ENCODE results near the gene KCNIP1.

- TF ChIP-seq SUZ12 (IDR thresholded peaks at IDR 0.05; ENCODE audit: low read length) (no peak), CHD1 (IDR thresholded peaks at IDR 0.05; ENCODE audit: low read depth, low read length) (no peak), CREB1 (IDR thresholded peaks at IDR 0.05) (no peak), YY1 (IDR thresholded peaks at IDR 0.05; ENCODE audit: low read depth, low read length) (no peak), GTF2F1 (IDR thresholded peaks at IDR 0.05; ENCODE audit: borderline replicate concordance, low read depth, low read length) (no peak), POLR2A (IDR thresholded peaks at IDR 0.05; ENCODE audit: control extremely low read depth in 1 of 2, low read depth in 2 of 2, low read length in 2 of 2) (no peak), TAF1 (IDR thresholded peaks at IDR 0.05; ENCODE audit: low read depth, low read length) (no peak), GABPA (IDR thresholded peaks at IDR 0.05; ENCODE audit: borderline replicate concordance, insufficient read depth, low read length) (no peak), POLR2AphosphoS5 (IDR thresholded peaks at IDR 0.05; ENCODE audit: low read depth, low read length) (no peak), EZH2 (IDR thresholded peaks at IDR 0.05; ENCODE audit: low read depth, low read length, severe bottlenecking) (no peak)
- TF ChIP-seq, protein P1, sequence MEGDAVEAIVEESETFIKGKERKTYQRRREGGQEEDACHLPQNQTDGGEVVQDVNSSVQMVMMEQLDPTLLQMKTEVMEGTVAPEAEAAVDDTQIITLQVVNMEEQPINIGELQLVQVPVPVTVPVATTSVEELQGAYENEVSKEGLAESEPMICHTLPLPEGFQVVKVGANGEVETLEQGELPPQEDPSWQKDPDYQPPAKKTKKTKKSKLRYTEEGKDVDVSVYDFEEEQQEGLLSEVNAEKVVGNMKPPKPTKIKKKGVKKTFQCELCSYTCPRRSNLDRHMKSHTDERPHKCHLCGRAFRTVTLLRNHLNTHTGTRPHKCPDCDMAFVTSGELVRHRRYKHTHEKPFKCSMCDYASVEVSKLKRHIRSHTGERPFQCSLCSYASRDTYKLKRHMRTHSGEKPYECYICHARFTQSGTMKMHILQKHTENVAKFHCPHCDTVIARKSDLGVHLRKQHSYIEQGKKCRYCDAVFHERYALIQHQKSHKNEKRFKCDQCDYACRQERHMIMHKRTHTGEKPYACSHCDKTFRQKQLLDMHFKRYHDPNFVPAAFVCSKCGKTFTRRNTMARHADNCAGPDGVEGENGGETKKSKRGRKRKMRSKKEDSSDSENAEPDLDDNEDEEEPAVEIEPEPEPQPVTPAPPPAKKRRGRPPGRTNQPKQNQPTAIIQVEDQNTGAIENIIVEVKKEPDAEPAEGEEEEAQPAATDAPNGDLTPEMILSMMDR (IDR thresholded peaks at IDR 0.05; ENCODE audit: control extremely low read depth in 1 of 3, insufficient read depth in 1 of 3, low read depth in 1 of 3, low read length in 3 of 3): no peak
- TF ChIP-seq, protein P2, sequence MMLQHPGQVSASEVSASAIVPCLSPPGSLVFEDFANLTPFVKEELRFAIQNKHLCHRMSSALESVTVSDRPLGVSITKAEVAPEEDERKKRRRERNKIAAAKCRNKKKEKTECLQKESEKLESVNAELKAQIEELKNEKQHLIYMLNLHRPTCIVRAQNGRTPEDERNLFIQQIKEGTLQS (IDR thresholded peaks at IDR 0.05; ENCODE audit: insufficient read depth, low read depth, low read length): no peak
These were observed 243.1 kb downstream of the KCNIP1 start for GRCh38 chr5:170746961-170747340.

All from H1 (cell line).